Fibroblast of mammary gland (primary cell): Measurements from ENCODE around the gene SNED1.

ENCODE experiments used
- DNase-seq: peaks from one replicate; pipeline ENCODE4 v3.0.0-alpha.2; 2010; ENCODE audit warnings: low read depth
- H3K4me3 ChIP-seq: 2 replicates; pipeline ENCODE4 v1.5.1; 2011; ENCODE audit warnings: low read depth, mild to moderate bottlenecking, low read length, moderate library complexity; ENCODE audit not compliant: control insufficient read depth
- CTCF ChIP-seq: conservative IDR thresholded peaks from 2 replicates; pipeline ENCODE4 v1.5.1; 2011; ENCODE audit warnings: low read depth, low read length, inconsistent platforms; ENCODE audit not compliant: control insufficient read depth, insufficient read depth

The SNED1 gene

GRCh38 chr2:240961910-240962299 lies 36.5 kb upstream of the SNED1 start:
- TF ChIP-seq CTCF = no peak
- H3K4me3 ChIP-seq = no peak overlapping the region
- DNase-seq = no peak

- TF ChIP-seq CTCF = no peak
- H3K4me3 ChIP-seq = no peak overlapping the region
- peak; percentile 66 for DNase-seq
Observed at GRCh38 chr2:240962300-240963064, 35.9 kb upstream of the SNED1 start.

GRCh38 chr2:240963065-240963867 lies 35.2 kb upstream of the SNED1 start:
- TF ChIP-seq CTCF = no peak
- no peak overlapping the region for H3K4me3 ChIP-seq
- no peak for DNase-seq

- no peak overlapping the region for H3K4me3 ChIP-seq
- DNase-seq = no peak
- no peak for TF ChIP-seq CTCF
Observed at GRCh38 chr2:240963868-240964703, 34.3 kb upstream of the SNED1 start.

- no peak for TF ChIP-seq CTCF
- H3K4me3 ChIP-seq = no peak overlapping the region
- no peak for DNase-seq
Observed at GRCh38 chr2:240964704-240965295, 33.6 kb upstream of the SNED1 start.

GRCh38 chr2:240965296-240965904 lies 33.0 kb upstream of the SNED1 start:
- H3K4me3 ChIP-seq = no peak overlapping the region
- no peak for DNase-seq
- TF ChIP-seq CTCF = no peak
